HG03565 (cell line): Measurements from ENCODE around the gene IGSF21.

Experiments
- ATAC-seq: cut with Tn5 transposase; IDR thresholded peaks from one replicate; pipeline ENCODE4 v1.9.1; 2021; ENCODE audit warnings: mild to moderate bottlenecking, moderate library complexity; ENCODE audit not compliant: unreplicated experiment

IGSF21 gene

GRCh38 chr1:18107369-18108298 lies at the start of gene IGSF21:
Gene IGSF21 (plus strand): TSS chr1:18107798. CDS start chr1:18108129, 331 bp downstream.
- ATAC-seq: no peak

GRCh38 chr1:18058206-18058921 lies 49.2 kb upstream of the IGSF21 start:
- ATAC-seq: no peak

GRCh38 chr1:18058981-18059605 lies 48.5 kb upstream of the IGSF21 start:
- ATAC-seq: no peak

GRCh38 chr1:18060366-18060765 lies 47.2 kb upstream of the IGSF21 start:
- ATAC-seq: no peak

- no peak for ATAC-seq
Measured at GRCh38 chr1:18062185-18062584, 45.4 kb upstream of the IGSF21 start.

- no peak for ATAC-seq
Measured at GRCh38 chr1:18064534-18064933, 43.1 kb upstream of the IGSF21 start.

GRCh38 chr1:18066576-18066975 lies 41.0 kb upstream of the IGSF21 start:
- no peak for ATAC-seq

- no peak for ATAC-seq
Measured at GRCh38 chr1:18069903-18070302, 37.7 kb upstream of the IGSF21 start.

- no peak for ATAC-seq
Measured at GRCh38 chr1:18072066-18072465, 35.5 kb upstream of the IGSF21 start.

GRCh38 chr1:18073066-18073642 lies 34.4 kb upstream of the IGSF21 start:
- ATAC-seq: no peak

- ATAC-seq: no peak
Measured at GRCh38 chr1:18077657-18078215, 29.9 kb upstream of the IGSF21 start.

GRCh38 chr1:18079941-18080735 lies 27.5 kb upstream of the IGSF21 start:
- ATAC-seq: no peak

GRCh38 chr1:18085387-18086074 lies 22.1 kb upstream of the IGSF21 start:
- no peak for ATAC-seq

GRCh38 chr1:18088077-18088594 lies 19.5 kb upstream of the IGSF21 start:
- no peak for ATAC-seq

GRCh38 chr1:18089488-18089887 lies 18.1 kb upstream of the IGSF21 start:
- ATAC-seq: no peak

GRCh38 chr1:18090636-18091035 lies 17.0 kb upstream of the IGSF21 start:
- no peak for ATAC-seq

- no peak for ATAC-seq
Measured at GRCh38 chr1:18091660-18092446, 15.7 kb upstream of the IGSF21 start.

- no peak for ATAC-seq
Measured at GRCh38 chr1:18093193-18093592, 14.4 kb upstream of the IGSF21 start.
